Activated T-cell treated with anti-CD3 and anti-CD28 coated beads, Interleukin-2, amount 50 U/mL, for 4 hours (primary cell): Measurements from ENCODE around the gene CCL19. TPM values are rescaled to one million over a fixed set of nuclear protein-coding genes. Genes with fewer than 3 reads are reported as not detected.

ENCODE experiments used
- ATAC-seq, 2 donors: fragments of 200-7000 bp; cut with Tn5 transposase; one replicate each; pipeline ENCODE4 v1.10.0; 2021
- DNase-seq: peaks from one replicate; pipeline ENCODE4 v3.0.0-alpha.2; 2020
- H3K27me3 Mint-ChIP-seq: one replicate; pipeline ENCODE4 v1.8.0; 2021; ENCODE audit warnings: low read depth, mixed read lengths
- H3K36me3 Mint-ChIP-seq: one replicate; pipeline ENCODE4 v1.8.0; 2022; ENCODE audit warnings: mixed read lengths; ENCODE audit not compliant: insufficient read depth
- H3K4me1 Mint-ChIP-seq: one replicate; pipeline ENCODE4 v1.8.0; 2021; ENCODE audit warnings: low read depth, mixed read lengths
- H3K4me3 Mint-ChIP-seq: one replicate; pipeline ENCODE4 v1.8.0; 2021; ENCODE audit warnings: mild to moderate bottlenecking, moderate library complexity, mixed read lengths
- H3K9me3 Mint-ChIP-seq: one replicate; pipeline ENCODE4 v1.8.0; 2021; ENCODE audit warnings: mixed read lengths
- total RNA-seq, 3 donors: library from RNA; stranded (reverse); gene quantifications; one replicate each; pipeline ENCODE4 v1.2.1, GENCODE V29; 2021

CCL19 gene
- total RNA-seq, 3 donors from 2014 or later: 0.82 to 1.1 (median 1.0) TPM

- peaks cover 9% of the 10 kb centered on the region for H3K4me1 Mint-ChIP-seq
- no peak overlapping the region for H3K4me3 Mint-ChIP-seq
- ATAC-seq: no peak
- no peaks in the 10 kb centered on the region for H3K36me3 Mint-ChIP-seq
- peaks cover 2% of the 10 kb centered on the region for H3K27me3 Mint-ChIP-seq
- no peak for DNase-seq
- no peaks in the 10 kb centered on the region for H3K9me3 Mint-ChIP-seq
Measured at GRCh38 chr9:34686231-34686630, 4.8 kb downstream of the CCL19 start.

- no peak overlapping the region for H3K4me3 Mint-ChIP-seq
- no peaks in the 10 kb centered on the region for H3K9me3 Mint-ChIP-seq
Measured at GRCh38 chr9:34685591-34685990, 5.5 kb downstream of the CCL19 start.

GRCh38 chr9:34684816-34685215 is 6.3 kb downstream of the CCL19 start:
- Mint-ChIP-seq H3K36me3 (no peaks in the 10 kb centered on the region), H3K27me3 (peaks cover 2% of the 10 kb centered on the region), H3K9me3 (no peaks in the 10 kb centered on the region), H3K4me3 (no peak overlapping the region), H3K4me1 (peaks cover 9% of the 10 kb centered on the region)
- no peak for DNase-seq
- no peak for ATAC-seq

More at GRCh38 chr9:34685591-34685990, 5.5 kb downstream of the CCL19 start:
- no peak for DNase-seq
- ATAC-seq: no peak
- peaks cover 2% of the 10 kb centered on the region for H3K27me3 Mint-ChIP-seq
- H3K4me1 Mint-ChIP-seq: peaks cover 9% of the 10 kb centered on the region
- H3K36me3 Mint-ChIP-seq: no peaks in the 10 kb centered on the region

GRCh38 chr9:34684145-34684544 is 6.9 kb downstream of the CCL19 start:
- no peaks in the 10 kb centered on the region for H3K27me3 Mint-ChIP-seq
- ATAC-seq: peak; percentile 97
- H3K4me3 Mint-ChIP-seq: no peak overlapping the region

GRCh38 chr9:34675869-34676268 is 15.2 kb downstream of the CCL19 start:
- no peak overlapping the region for H3K4me3 Mint-ChIP-seq
- H3K9me3 Mint-ChIP-seq: peaks cover 2% of the 10 kb centered on the region
- H3K4me1 Mint-ChIP-seq: no peaks in the 10 kb centered on the region
- ATAC-seq (no peak), DNase-seq (no peak)
- H3K36me3 Mint-ChIP-seq: peaks cover 2% of the 10 kb centered on the region
- H3K27me3 Mint-ChIP-seq: no peaks in the 10 kb centered on the region

More at GRCh38 chr9:34684145-34684544, 6.9 kb downstream of the CCL19 start:
- no peaks in the 10 kb centered on the region for H3K36me3 Mint-ChIP-seq
- no peak for DNase-seq
- H3K4me1 Mint-ChIP-seq: peaks cover 9% of the 10 kb centered on the region
- H3K9me3 Mint-ChIP-seq: no peaks in the 10 kb centered on the region

- H3K4me3 Mint-ChIP-seq: no peak overlapping the region
- peak; percentile 58 to 77 for ATAC-seq
- H3K36me3 Mint-ChIP-seq: peaks cover 2% of the 10 kb centered on the region
- DNase-seq: peak; percentile 53
- peaks cover 9% of the 10 kb centered on the region for H3K9me3 Mint-ChIP-seq
- H3K27me3 Mint-ChIP-seq: no peaks in the 10 kb centered on the region
- H3K4me1 Mint-ChIP-seq: no peaks in the 10 kb centered on the region
Measured at GRCh38 chr9:34675048-34675714, 15.9 kb downstream of the CCL19 start.

- peaks cover 5% of the 10 kb centered on the region for H3K36me3 Mint-ChIP-seq
- no peak for DNase-seq
Measured at GRCh38 chr9:34674440-34674839, 16.6 kb downstream of the CCL19 start.

GRCh38 chr9:34671307-34671706 is 19.8 kb downstream of the CCL19 start:
- H3K36me3 Mint-ChIP-seq: peaks cover 13% of the 10 kb centered on the region
- no peak overlapping the region for H3K4me3 Mint-ChIP-seq
- no peaks in the 10 kb centered on the region for H3K27me3 Mint-ChIP-seq
- ATAC-seq (no peak), DNase-seq (no peak)
- H3K4me1 Mint-ChIP-seq: peaks cover 4% of the 10 kb centered on the region
- peaks cover 18% of the 10 kb centered on the region for H3K9me3 Mint-ChIP-seq

More at GRCh38 chr9:34674440-34674839, 16.6 kb downstream of the CCL19 start:
- no peak overlapping the region for H3K4me3 Mint-ChIP-seq
- H3K4me1 Mint-ChIP-seq: no peaks in the 10 kb centered on the region
- ATAC-seq: no peak
- peaks cover 13% of the 10 kb centered on the region for H3K9me3 Mint-ChIP-seq
- no peaks in the 10 kb centered on the region for H3K27me3 Mint-ChIP-seq

- no peak overlapping the region for H3K4me3 Mint-ChIP-seq
- H3K36me3 Mint-ChIP-seq: peaks cover 13% of the 10 kb centered on the region
- H3K4me1 Mint-ChIP-seq: peaks cover 11% of the 10 kb centered on the region
- peaks cover 18% of the 10 kb centered on the region for H3K9me3 Mint-ChIP-seq
- DNase-seq (no peak), ATAC-seq (no peak)
- H3K27me3 Mint-ChIP-seq: no peaks in the 10 kb centered on the region
Measured at GRCh38 chr9:34669809-34670562, 21.1 kb downstream of the CCL19 start.

GRCh38 chr9:34665381-34666250 is 25.5 kb downstream of the CCL19 start:
- Mint-ChIP-seq H3K36me3 (peaks cover 13% of the 10 kb centered on the region), H3K27me3 (no peaks in the 10 kb centered on the region), H3K9me3 (peaks cover 13% of the 10 kb centered on the region), H3K4me1 (peaks cover 49% of the 10 kb centered on the region), H3K4me3 (peak overlapping the region; percentile 83)
- DNase-seq (peak; percentile 88), ATAC-seq (peak; percentile 79 to 80)

- peaks cover 49% of the 10 kb centered on the region for H3K4me1 Mint-ChIP-seq
Measured at GRCh38 chr9:34665067-34665380, 26.1 kb downstream of the CCL19 start.

GRCh38 chr9:34664281-34665066 is 26.6 kb downstream of the CCL19 start:
- H3K27me3 Mint-ChIP-seq: no peaks in the 10 kb centered on the region
- H3K4me1 Mint-ChIP-seq: peaks cover 49% of the 10 kb centered on the region
- peak overlapping the region; percentile 83 for H3K4me3 Mint-ChIP-seq
- peaks cover 5% of the 10 kb centered on the region for H3K9me3 Mint-ChIP-seq
- peaks cover 12% of the 10 kb centered on the region for H3K36me3 Mint-ChIP-seq
- peak; percentile 49 for DNase-seq
- ATAC-seq: peak; percentile 46 to 59

More at GRCh38 chr9:34665067-34665380, 26.1 kb downstream of the CCL19 start:
- DNase-seq (no peak), ATAC-seq (peak in 1 of 2 donors; percentile 32)
- Mint-ChIP-seq H3K27me3 (no peaks in the 10 kb centered on the region), H3K4me3 (peak overlapping the region; percentile 83), H3K9me3 (peaks cover 9% of the 10 kb centered on the region), H3K36me3 (peaks cover 16% of the 10 kb centered on the region)

- Mint-ChIP-seq H3K27me3 (no peaks in the 10 kb centered on the region), H3K9me3 (no peaks in the 10 kb centered on the region), H3K36me3 (peaks cover 4% of the 10 kb centered on the region), H3K4me3 (no peak overlapping the region), H3K4me1 (peaks cover 49% of the 10 kb centered on the region)
- DNase-seq: no peak
- ATAC-seq: no peak
Measured at GRCh38 chr9:34663303-34663605, 27.8 kb downstream of the CCL19 start.
